HG03064 (cell line): ENCODE data around the gene RTEL1.

ENCODE experiments used
- ATAC-seq: cut with Tn5 transposase; IDR thresholded peaks from one replicate; pipeline ENCODE4 v1.9.1; 2021; ENCODE audit warnings: low read depth; ENCODE audit not compliant: unreplicated experiment

Gene RTEL1

GRCh38 chr20:63688228-63689045 lies 30.3 kb downstream of the RTEL1 start:
- no peak for ATAC-seq

- no peak for ATAC-seq
Measured at GRCh38 chr20:63689046-63690002, 31.2 kb downstream of the RTEL1 start.

DNA sequence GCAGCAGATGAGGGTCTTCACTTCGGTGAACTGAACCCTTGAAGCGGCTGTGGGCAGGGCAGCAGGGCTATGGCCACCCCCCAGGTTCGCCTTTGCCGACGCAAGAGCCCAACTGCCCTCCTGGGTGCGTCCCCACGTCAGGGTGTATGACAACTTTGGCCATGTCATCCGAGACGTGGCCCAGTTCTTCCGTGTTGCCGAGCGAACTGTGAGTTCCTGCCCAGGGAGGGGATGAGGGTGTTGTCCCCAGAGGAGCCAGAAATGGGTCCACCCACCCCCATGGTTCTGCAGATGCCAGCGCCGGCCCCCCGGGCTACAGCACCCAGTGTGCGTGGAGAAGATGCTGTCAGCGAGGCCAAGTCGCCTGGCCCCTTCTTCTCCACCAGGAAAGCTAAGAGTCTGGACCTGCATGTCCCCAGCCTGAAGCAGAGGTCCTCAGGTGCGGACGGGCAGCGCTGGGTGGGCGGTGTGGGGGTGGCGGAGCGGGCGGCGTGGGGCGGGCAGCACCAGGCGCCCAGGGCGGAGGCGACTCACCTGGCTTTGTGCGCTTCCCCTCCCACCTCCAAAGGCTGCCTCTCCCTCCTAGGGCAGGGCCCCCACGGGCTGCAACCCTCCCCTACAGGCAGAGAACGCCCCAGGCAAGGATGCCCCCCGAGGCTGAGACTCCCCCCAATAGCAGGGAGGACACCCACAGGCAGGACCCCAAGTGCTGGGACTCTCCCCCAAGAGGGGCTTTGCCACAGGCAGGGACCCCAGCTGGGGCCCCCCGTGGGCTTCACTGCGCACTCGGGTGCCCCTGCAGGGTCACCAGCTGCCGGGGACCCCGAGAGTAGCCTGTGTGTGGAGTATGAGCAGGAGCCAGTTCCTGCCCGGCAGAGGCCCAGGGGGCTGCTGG lies 32.1 kb downstream of the RTEL1 start:
- no peak for ATAC-seq

DNA sequence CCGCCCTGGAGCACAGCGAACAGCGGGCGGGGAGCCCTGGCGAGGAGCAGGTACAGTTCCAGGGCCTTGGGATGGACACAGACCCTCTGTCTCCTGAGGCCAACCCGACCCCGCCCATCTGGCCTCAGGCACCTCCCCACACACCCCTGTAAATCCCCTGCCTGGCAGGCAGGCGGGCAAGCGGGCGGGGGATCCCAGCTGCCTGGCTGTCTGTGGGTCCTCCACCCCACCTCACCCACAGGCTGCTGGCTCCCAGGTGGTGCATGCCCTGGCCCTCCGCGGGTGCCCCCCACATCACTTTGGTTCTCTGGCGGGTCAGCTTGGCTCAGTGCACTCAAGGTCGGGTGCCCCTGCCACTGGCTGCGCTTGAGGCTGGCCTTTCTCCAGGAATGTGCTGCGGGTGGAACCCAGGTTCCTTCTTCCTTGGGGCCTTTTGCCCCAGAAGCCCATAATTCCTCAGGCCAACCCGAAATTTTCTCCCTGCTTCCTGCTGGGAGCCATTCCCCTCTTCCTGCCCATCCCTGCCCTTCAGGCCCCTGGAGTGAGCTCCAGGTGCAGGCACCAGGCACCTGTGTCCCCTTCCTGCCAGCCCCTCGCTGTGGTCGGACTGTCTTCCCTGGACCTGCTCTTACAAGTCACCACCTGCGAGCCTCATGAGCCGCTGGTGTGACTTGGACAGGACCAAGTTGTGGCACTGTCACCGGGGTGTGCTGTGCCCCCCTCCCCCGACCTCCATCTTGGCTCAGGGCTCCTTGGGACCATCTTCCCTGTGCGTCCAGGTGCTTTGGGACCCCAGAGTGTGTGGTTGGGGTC lies 33.0 kb downstream of the RTEL1 start:
- ATAC-seq = no peak

GRCh38 chr20:63691711-63692435 lies 33.8 kb downstream of the RTEL1 start:
- ATAC-seq = no peak

- ATAC-seq = no peak
Measured at GRCh38 chr20:63692436-63693082, 34.4 kb downstream of the RTEL1 start.

GRCh38 chr20:63693083-63693732 lies 35.1 kb downstream of the RTEL1 start:
- ATAC-seq = no peak

DNA sequence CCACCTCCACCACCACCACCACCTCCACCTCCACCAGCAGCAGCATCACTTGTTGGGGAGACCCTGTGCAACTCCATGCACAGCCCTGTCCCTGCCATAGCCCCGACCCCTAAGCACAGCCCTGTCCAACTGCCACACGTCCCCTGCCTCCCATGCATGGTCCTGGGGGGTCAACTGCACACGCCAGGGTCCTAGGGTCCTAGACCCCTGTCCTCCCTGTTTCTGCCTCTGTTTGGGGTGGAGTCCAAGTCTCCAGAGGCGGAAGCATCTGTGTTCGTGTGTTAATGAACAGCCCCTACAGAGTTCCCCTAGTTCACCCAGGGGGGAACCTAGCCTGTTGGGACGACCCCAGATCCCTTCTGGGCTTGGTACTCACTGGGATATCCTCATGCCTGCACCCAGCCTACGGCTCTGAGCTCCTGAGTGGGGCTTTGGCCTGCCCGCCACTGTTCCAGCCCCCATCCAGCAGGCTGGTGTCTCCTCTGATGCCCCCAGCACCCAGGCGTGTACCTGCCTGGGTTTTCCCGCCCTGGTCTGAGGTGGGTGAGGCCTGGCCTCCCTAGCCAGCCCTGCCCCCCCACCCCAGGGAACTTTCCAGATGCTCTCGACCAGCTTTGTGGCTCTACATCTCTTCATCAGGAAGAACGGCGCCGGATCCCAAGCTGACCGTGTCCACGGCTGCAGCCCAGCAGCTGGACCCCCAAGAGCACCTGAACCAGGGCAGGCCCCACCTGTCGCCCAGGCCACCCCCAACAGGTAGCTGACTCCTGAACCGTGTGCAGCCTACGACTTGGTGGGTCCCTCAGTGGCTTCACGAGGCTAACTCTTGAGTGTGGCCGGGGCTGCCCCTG lies 35.8 kb downstream of the RTEL1 start:
- no peak for ATAC-seq

- no peak for ATAC-seq
Measured at GRCh38 chr20:63694584-63695423, 36.7 kb downstream of the RTEL1 start.

DNA sequence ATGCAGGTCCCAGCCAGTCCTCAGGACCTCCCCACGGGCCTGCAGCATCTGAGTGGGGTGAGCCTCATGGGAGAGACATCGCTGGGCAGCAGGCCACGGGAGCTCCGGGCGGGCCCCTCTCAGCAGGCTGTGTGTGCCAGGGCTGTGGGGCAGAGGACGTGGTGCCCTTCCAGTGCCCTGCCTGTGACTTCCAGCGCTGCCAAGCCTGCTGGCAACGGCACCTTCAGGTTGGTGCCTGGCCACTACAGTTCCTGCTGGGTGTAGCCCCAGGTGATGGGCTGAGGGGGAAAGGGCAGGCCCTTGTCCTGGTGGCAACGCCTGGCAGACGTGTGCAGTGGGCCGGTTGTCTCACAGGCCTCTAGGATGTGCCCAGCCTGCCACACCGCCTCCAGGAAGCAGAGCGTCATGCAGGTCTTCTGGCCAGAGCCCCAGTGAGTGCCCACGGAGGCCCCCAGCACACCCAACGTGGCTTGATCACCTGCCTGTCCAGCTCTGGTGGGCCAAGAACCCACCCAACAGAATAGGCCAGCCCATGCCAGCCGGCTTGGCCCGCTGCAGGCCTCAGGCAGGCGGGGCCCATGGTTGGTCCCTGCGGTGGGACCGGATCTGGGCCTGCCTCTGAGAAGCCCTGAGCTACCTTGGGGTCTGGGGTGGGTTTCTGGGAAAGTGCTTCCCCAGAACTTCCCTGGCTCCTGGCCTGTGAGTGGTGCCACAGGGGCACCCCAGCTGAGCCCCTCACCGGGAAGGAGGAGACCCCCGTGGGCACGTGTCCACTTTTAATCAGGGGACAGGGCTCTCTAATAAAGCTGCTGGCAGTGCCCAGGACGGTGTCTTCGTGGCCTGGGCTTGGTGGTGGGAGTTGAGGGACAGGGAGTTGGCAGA lies 37.6 kb downstream of the RTEL1 start:
- ATAC-seq = no peak

DNA sequence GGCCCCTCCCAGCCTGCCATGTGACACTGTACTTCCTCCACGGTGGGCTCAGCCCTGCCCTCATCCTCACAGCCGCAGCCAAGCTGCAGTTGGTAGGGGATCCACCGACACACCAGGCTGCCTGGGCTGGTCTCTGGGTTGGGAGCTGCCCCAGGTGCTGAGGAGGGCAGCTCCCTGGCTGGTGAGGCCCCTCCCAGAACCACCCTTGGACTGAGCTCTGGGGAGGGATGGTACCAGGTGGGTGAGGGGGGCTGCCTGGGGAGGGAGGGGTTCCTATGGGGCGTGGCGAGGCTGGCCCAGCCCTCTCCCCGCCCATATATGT lies 38.2 kb downstream of the RTEL1 start:
- ATAC-seq = no peak

DNA sequence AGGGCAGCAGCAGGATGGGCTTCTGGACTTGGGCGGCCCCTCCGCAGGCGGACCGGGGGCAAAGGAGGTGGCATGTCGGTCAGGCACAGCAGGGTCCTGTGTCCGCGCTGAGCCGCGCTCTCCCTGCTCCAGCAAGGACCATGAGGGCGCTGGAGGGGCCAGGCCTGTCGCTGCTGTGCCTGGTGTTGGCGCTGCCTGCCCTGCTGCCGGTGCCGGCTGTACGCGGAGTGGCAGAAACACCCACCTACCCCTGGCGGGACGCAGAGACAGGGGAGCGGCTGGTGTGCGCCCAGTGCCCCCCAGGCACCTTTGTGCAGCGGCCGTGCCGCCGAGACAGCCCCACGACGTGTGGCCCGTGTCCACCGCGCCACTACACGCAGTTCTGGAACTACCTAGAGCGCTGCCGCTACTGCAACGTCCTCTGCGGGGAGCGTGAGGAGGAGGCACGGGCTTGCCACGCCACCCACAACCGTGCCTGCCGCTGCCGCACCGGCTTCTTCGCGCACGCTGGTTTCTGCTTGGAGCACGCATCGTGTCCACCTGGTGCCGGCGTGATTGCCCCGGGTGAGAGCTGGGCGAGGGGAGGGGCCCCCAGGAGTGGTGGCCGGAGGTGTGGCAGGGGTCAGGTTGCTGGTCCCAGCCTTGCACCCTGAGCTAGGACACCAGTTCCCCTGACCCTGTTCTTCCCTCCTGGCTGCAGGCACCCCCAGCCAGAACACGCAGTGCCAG lies 38.7 kb downstream of the RTEL1 start, which contains the start of gene TNFRSF6B:
Gene TNFRSF6B (plus strand): TSS at position 25 of the 729 bp plus-strand sequence. CDS start 116 bp downstream, at position 141.
- ATAC-seq = no peak

- no peak for ATAC-seq
Measured at GRCh38 chr20:63697357-63697867, 39.3 kb downstream of the RTEL1 start.

DNA sequence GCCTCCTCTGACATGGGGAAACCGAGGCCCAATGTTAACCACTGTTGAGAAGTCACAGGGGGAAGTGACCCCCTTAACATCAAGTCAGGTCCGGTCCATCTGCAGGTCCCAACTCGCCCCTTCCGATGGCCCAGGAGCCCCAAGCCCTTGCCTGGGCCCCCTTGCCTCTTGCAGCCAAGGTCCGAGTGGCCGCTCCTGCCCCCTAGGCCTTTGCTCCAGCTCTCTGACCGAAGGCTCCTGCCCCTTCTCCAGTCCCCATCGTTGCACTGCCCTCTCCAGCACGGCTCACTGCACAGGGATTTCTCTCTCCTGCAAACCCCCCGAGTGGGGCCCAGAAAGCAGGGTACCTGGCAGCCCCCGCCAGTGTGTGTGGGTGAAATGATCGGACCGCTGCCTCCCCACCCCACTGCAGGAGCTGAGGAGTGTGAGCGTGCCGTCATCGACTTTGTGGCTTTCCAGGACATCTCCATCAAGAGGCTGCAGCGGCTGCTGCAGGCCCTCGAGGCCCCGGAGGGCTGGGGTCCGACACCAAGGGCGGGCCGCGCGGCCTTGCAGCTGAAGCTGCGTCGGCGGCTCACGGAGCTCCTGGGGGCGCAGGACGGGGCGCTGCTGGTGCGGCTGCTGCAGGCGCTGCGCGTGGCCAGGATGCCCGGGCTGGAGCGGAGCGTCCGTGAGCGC lies 39.9 kb downstream of the RTEL1 start:
- ATAC-seq = no peak
